GM18507 (cell line): ENCODE data around the gene TNPO2.
"Not testable (repeated sequence)": the region's sequence is repeated elsewhere in the genome, so short reads cannot be mapped to it uniquely, and the experiment has no call there.

ENCODE experiments used
- DNase-seq: peaks from one replicate; pipeline ENCODE4 v3.0.0; 2011; ENCODE audit warnings: low read depth; ENCODE audit not compliant: insufficient read length; ENCODE audit errors: extremely low spot score
- FAIRE-seq: peaks from 2 replicates; lab custom pipeline; 2011; peaks lifted over from hg19 to GRCh38; lab: Jason Lieb, UNC

The TNPO2 gene

DNA sequence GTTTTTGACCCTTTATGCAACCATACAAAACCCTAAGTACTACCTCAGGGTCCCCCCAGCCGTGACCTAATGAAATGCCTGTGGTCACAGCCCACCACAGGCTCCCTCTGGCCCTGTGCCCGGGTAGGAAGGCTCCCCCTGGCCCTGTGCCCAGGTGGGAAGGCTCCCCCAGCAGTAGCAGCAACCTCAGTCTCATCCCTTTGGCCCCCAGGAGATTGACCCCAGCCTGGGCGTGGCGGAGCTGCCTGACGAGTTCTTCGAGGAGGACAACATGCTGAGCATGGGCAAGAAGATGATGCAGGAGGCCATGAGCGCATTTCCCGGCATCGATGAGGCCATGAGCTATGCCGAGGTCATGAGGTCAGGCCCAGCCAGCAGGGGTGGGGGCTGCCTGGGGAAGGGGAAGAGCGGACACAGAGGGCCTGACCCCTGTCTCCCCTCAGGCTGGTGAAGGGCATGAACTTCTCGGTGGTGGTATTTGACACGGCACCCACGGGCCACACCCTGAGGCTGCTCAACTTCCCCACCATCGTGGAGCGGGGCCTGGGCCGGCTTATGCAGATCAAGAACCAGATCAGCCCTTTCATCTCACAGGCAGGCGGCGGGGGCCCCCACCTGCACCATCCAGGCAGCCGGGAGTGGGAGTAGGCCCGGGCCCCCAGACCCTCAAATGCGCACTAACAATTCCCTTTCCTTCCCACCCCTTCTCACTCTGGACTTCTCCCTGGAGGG is 21.6 kb upstream of the TNPO2 start:
- DNase-seq (no peak), FAIRE-seq (no peak)

DNA sequence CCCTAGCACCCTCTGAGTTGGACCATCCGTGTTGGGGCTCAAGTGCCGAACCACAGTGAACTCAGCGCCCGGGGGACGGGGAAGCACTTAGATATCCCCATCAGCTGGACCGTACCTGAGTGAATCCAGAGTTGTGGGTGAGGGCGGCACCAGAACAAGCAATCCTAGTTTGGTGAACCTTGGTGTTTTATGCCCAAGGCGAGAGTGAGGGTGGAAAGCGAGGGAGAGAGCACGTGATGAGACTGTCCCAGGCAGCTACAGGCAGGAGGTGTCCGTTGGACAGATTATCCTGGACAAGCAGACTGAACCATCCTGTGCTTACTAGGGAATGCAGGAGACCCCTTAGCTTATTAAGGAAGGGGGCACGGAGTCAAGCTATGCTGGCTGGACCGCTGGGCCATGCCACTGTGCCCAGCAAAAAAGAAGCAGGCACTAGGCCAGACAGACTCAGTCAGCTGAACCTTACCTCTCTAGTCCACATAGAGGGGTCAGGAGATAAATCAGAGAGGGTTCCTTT is 14.2 kb upstream of the TNPO2 start:
- FAIRE-seq, result no peak
- DNase-seq, result no peak

DNA sequence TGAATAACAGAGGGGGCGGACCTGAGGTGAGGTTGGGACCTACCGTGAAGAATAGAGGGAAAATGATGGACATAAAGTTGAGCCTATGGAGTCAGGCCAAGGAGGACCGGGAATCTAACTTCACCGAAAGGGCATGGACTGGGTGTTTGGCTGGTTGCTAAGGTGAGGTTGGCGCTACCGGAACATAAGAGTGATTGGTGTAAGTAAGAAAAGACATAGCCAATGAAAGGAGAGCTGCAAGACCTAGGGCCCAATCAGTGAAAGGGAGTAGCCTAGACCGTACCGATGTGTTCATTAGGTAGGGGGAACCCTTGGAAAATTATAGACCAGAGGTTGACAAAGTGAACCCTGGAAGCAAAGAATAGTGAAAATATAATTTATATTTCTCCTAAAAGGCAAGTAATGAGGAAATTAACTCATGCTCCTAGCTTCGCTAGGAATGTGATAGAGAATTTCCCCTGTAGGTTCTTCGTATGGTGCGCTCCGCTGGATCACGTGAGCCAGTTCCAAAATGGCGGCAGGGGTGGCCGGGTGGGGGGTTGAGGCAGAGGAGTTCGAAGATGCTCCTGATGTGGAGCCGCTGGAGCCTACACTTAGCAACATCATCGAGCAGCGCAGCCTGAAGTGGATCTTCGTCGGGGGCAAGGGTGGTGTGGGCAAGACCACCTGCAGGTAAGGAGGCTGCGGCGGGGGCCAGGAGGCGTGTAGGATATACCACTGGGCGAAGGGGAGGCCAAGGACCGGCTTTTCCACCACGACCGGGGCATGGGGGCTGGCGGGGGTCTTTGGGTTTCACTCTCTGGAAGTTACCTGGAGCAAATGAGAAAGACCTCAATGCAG is 13.5 kb upstream of the TNPO2 start, which contains the start of gene GET3:
GET3 (plus strand) TSS at position 503 of the 840 bp plus-strand sequence; CDS start at position 512, 9 bp downstream.
- FAIRE-seq (peak; percentile 99), DNase-seq (peak; percentile 82)

DNA sequence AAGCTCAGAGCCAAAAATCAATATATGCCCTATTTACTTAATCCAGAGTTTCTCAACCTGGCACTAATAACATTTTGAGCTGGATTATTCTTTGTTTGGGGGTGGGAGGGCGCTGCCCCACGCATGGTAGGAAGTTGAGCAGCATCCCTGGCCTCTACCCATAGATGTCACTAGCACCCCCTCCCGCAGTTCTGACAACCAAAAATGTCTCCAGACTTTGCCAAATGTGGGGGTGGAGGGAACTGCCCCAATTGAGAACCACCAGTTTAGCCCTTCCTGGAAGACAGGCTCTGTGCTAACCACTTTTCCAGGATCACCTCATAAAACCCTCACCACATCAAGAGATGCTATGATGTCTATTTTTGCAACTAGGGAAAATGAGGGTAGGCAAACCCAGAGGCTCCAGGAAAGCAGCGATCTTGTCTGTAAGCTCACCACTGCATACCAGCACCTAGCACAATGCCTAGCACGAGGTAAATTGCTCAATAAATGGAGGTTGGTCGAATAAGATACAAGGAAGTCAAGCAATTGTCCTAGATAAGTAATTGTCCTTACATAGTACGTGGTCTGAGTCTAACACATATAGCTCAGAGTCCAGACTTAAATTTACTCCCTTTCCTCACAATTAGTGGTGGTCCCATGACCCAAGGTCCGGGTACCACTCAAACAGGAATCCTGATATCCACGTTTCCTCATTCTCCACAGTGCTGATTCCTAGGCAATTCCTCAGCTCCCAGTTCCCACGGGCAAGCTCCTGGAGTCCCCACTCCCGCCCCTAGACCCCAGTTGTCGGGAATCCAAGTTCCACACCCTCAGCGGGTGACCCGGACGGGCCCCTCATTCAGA is 9.9 kb upstream of the TNPO2 start:
- FAIRE-seq, result peak; percentile 81
- no peak for DNase-seq

DNA sequence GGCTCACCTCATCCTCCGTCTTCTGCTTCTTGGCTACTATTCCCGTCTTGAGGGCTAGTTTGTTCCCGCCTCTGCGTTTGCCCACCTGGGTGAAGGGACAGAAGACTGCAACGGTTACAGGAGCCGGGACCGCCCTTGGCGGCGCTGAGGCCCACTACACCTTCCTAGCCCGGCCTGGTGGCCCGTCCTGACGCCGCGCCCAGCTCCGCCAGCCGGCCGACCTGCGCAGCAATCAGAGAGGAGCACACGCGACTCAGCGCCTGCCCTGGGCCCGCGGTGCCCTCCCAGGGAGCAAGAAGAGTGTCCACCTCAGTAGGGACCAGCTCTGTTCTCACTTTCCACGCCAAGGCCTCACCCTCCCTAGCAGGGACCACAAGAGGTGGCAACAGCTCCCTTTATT is 7.6 kb upstream of the TNPO2 start:
- no peak for FAIRE-seq
- no peak for DNase-seq

DNA sequence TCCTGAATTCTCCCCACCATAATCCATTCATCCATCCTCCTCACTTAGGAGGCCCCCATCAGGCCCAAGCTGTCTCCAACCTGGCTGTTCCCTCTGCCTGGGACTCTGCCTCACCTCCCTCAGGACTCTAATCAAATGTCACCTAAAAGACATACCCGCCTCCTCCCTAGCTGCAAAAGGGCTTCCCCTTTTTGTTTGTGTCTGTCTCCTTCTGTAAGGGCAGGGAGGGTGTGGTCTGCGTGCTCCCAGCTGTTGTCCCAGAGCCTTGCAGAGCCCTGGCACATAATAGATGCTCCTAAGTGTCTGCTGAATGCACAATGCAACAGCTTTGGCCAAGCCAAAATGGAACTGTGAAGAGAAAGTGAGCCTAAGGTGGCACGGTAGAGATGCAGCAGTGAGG is 6.3 kb upstream of the TNPO2 start:
- FAIRE-seq, result no peak
- DNase-seq, result no peak

DNA sequence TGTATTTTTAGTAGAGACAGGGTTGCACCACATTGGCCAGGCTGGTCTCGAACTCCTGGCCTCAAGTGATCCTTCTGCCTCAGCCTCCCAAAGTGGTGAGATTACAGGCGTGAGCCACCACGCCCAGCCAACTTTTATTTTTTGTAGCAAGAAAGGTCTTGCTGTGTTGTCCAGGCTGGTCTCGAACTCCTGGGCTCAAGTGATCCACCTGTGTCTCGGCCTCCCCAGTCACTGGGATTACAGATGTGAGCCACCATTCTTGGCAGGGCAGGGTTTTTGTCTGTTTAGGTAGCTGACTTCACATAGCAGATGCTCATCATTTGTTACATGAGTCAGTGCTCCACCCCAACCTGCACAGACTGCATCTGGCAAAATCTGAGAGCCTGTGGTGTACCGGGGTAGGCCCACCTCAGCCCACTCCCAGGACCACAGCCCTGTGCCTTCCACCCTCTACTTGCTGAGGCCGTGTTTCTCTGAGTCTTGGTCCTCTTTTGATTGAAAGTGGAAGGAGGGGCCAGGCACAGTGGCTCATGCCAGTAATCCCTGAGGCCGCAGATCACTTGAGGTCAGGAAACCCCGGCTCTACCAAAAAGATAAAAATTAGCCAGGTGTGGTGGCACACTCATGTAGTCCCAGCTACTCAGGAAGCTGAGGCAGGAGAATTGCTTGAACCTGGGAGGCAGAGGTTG is 4.2 kb upstream of the TNPO2 start:
- no peak for DNase-seq
- FAIRE-seq, result no peak

DNA sequence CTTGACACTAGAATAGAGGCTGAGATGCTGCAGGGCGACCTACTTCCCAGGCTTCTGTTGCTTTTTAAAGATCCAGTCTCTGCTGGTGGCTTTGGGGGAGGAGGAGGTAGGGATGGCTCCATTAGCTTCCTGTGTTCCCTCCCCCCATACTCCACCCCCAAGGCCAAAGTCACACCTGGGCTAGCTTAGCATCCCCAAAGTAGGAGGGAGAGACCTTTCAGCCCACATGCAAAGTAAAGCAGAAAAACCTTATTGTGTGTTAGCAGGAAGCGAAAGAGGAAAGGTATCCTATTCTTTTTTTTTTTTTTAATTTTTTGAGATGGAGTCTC is 3.2 kb upstream of the TNPO2 start:
- DNase-seq (no peak), FAIRE-seq (no peak)

DNA sequence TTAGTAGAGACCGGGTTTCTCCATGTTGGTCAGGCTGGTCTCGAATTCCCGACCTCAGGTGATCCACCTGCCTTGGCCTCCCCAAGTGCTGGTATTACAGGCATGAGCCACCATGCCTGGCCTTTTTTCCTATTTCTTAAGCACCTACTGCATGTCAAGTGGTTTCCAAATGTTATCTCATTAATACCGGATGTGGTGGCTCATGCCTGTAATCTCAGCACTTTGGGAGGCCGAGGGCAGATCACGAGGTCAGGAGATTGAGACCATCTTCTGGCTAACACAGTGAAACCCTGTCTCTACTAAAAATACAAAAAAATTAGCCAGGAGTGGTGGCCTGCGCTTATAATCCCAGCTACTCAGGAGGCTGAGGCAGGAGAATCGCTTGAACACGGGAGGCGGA is 1.9 kb upstream of the TNPO2 start:
- FAIRE-seq, result not testable (repeated sequence)

DNA sequence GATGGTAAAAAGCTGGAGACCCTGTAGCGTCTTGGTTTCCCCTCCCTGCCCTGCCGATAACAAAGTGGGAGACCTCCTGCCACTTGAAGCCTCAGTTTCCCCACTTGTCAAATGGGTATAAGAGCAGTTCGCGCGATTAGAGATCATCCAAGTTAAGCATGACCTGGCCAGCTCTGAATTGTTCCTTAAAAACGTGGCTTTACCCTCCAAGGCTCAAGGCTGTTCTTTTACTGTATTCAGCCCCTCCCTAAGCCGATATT is 421 bp downstream of the TNPO2 start:
- DNase-seq (no peak), FAIRE-seq (no peak)

More for the DNA sequence above, 1.9 kb upstream of the TNPO2 start:
- not testable (repeated sequence) for DNase-seq

DNA sequence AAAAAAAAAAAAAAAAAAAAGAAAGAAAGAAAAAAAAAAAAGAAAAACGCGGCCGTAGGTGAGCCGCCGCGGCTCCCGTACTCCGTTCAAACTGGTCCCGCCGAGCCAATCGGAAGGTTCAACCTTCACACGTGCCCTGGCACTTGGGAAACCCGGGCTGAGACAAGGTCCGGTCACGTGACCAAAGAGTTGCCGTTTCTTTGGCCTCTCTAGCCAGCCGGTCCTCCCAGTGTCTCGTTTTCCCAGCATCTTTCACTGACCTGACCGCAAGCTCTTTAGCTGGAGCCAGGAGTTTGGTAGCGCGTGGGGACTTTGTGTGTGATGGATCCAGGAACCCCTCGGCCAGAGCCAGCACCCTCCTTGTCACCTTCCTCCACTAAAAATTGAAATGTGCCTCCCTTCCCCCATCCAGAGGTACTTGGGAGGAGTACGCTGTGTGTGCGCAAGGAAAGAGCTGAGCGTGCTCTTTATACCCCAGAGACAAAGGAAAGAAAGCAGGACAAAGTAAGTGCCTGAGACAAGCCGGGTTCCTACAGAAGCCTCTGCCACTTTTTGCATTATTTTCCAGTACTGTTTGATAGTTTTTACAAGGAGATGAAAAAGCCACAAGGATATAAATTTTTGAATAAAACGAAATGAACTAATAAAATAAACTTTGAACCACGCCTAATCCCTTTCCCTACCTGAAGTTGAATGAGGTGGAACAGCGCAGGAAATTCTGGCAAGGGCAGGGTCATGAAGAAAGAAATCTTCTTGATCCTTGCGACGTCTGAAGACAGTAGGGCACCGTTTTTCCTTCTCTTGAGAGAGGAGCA is 959 bp downstream of the TNPO2 start:
- FAIRE-seq (peak; percentile 97), DNase-seq (peak; percentile 96)

DNA sequence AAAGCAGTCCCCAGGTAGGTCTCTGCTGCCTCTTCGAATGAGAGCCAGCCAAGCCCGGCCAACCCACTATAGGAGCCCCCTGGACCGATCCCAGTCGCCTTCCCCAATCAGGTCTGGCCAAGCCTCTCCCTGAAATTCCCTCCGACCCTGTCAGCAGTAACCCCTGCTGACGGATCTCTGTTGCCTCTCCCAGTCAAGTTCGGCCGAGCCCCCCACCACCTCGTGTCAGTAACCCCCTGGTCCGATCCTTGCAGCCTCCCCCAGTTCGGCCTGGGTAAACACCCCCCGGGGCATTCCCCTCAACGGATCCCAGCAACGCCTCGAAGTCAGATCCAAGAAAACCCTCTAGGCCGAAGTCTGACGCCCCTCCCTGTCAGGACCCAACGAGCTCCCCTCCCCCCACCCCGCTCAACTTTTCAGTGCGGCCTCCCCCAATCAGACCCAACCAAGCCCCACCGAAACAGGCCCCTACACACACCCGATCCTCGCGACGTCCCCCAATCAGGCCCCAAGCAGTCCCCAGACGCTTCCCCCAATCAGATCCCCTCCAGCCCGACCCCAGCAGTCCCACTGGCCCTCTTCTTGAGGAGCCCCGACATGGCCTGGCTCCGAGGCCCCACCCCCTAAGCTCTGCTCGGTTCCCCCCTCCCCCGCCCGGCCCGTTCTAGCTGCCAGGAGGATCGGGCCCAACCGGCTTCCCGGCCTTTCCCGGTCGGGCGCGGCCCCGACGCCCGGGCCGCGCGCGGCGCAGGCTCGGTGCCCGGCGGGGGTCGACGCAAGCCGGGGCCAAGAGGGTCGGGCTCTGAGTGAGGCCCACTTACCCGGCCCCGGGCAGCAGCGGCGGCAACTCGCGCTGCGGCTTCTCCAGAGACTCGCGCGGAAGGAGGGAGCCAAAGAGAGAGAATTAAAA is 1.8 kb downstream of the TNPO2 start:
- DNase-seq (peak; percentile 63), FAIRE-seq (no peak)

DNA sequence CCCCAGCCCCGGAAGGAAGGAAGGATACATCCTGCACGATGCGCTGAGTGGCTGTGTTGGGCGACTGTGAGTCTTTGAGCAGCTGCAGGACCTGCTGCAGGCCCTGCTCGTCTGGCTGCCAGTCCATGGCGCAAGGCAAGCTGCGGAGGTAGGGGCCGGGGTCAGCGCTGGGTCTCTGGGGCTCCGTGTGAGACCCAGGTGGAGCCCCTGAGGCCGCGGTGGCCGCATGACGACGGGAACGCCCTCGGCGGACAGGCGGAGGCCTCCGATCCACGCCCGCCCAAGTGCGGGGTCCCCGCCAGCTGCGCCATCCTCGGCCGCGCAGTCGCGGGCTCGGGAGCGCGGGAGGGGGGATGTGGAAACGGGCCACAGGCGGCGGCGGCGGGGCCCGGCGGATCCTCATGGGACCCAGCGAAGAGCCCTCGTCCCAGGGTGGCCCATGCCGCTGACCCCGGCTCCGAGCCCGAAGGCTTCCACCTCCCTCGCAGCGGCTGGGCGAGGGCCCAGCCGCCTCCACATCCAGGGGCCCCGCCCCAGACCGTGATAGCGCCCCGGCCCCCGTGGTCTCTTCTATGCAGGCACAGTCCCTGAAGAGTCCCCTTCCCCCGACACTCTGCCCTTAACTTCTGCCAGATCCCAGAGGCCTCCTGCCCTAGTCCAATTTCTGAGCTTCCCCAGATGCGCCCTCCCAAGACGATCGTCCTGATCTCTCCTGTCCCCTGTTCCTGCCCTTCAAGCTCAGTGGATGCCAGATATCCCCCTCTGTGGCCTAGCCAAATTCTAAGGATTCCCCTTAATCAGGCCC is 2.7 kb downstream of the TNPO2 start:
- no peak for FAIRE-seq
- no peak for DNase-seq

DNA sequence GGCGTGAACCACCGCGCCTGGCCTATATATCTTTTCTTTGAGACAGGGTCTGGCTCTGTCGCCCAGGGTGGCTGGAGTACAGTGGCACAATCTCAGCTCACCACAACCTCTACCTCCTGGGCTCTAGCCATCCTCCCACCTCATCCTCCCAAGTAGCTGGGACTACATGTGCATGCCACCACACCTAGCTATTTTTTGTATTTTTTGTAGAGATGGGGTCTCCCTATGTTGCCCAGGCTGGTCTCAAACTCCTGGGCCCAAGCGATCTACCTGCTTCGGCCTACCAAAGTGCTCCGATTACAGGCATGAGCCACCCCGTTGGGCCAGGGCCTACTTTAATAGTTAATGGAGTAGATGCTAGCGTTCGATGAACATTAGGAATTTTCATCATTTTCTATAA is 3.4 kb downstream of the TNPO2 start:
- FAIRE-seq, result no peak

DNA sequence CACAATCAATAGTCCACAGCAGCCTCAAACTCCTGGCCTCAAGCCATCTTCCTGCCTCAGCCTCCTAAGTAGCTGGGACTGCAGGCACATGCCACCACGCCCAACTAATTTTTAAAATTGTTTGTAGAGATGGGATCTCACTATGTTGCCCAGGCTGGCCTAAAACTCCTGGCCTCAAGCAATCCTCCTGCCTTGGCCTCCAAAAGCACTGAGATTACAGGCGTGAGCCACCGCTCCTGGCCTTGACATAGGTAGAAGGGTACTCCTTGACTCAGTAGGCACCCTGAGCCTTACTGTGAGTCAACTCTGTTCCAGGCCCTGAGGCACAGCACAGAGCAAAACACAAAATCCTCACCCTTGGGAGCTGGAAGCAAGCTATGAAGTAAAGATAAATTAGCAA is 7.8 kb downstream of the TNPO2 start:
- no peak for FAIRE-seq
- no peak for DNase-seq

More for the DNA sequence above, 3.4 kb downstream of the TNPO2 start:
- no peak for DNase-seq

DNA sequence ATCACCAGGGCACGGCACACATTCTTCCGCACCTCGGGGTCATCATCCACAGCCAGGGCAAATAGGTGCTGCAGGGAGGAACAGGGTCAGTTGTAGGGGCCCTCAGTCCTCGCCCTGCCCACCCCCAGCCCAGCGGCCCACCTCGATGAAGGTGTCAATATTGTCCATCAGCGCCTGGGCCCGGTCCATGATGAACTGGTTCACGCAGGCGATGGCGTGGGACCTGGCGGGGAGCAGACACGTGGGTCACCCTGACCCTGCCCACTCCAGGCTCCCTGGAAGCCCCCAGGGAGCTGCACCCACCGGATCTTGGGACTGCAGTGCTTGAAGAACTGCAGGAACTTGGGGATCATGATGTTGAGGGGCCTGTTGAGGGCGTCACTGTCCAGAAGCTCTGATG is 8.6 kb downstream of the TNPO2 start:
- DNase-seq (no peak), FAIRE-seq (no peak)

DNA sequence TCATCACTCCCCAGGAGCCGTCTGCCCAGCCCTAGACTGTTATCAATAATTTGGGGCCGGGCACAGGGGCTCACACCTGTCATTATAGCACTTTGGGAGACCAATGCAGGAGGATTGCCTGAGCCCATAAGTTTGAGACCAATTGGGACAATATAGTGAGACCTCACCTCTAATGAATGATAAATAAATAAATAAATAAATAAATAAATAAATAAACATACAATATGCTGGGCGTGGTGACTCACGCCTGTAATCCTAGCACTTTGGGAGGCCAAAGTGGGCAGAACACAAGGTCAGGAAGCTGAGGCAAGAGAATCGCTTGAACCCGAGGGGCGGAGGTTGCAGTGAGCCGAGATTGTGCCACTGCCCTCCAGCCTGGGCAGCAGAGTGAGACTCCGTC is 10.4 kb downstream of the TNPO2 start:
- FAIRE-seq, DNase-seq: not testable (repeated sequence)
